Ovary (tissue), 10 donors: ENCODE data around the gene PPIAL4G. TPM values are rescaled to one million over a fixed set of nuclear protein-coding genes. Genes with fewer than 3 reads are reported as not detected.
A peak's percentile ranks its signal among the peaks of the same experiment; 100 is the strongest.
"Not testable (repeated sequence)": the region's sequence is repeated elsewhere in the genome, so short reads cannot be mapped to it uniquely, and the experiment has no call there.

Source experiments
- DNase-seq, 5 donors: peaks; one replicate each; pipeline ENCODE4 v3.0.0-alpha.2; 2019 to 2020
- H3K27ac ChIP-seq, 2 donors: fragments of 200-600 bp; one replicate each; pipeline versions ENCODE4 v1.5.1 to v1.8.0; 2019 to 2022
- H3K27me3 ChIP-seq: fragments of 200-600 bp; one replicate; pipeline ENCODE4 v1.8.0; 2022
- H3K36me3 ChIP-seq: fragments of 200-600 bp; sonication (generic); one replicate; pipeline ENCODE4 v1.5.1; 2019
- H3K4me1 ChIP-seq: one replicate; pipeline ENCODE4 v1.8.1; 2013; ENCODE audit warnings: mild to moderate bottlenecking, moderate library complexity; ENCODE audit not compliant: insufficient read depth
- H3K4me3 ChIP-seq: fragments of 200-600 bp; sonication (generic); one replicate; pipeline ENCODE4 v1.5.1; 2017
- H3K9me3 ChIP-seq, 2 donors: fragments of 200-600 bp in 1 of 2; sonication (generic) in 1 of 2; one replicate each; pipeline versions ENCODE4 v1.5.1 to v1.8.1; 2013 to 2019; ENCODE audit warnings: mild to moderate bottlenecking in 1 of 2, moderate library complexity in 1 of 2
- POLR2A ChIP-seq: fragments of 450-650 bp; IDR thresholded peaks from one replicate; pipeline ENCODE4 v1.6.1; 2017; ENCODE audit warnings: antibody characterized with exemption, mild to moderate bottlenecking, moderate library complexity
- WGBS, 3 donors: extraction: QIAGEN DNeasy Blood & Tissue Kit in 1 of 3; methylation state at CpG; one replicate each; pipeline versions ENCODE4 v1.1.5 to v1.1.7; 2013 to 2017; 5-methylcytosine and 5-hydroxymethylcytosine counted together
- intact Hi-C, 4 donors: fragments of 100-400 bp; cut with DNase I; formaldehyde crosslinking; loops; one replicate each; pipeline versions ENCODE4 v1.11.0 to v1.15.1; 2022 to 2023
- long read RNA-seq, 3 donors: library from polyadenylated mRNA in 2 of 3; unstranded in 2 of 3; transcript quantifications; one replicate each; pipeline ENCODE4 v2.0.0 and lab custom pipeline, GENCODE V29; 2021 to 2026
- polyA plus RNA-seq, 2 donors: library from polyadenylated mRNA; stranded (reverse); fragments of 200-250 nt in 1 of 2; fragments of 350-450 nt in 1 of 2; fragmentation: Illumina TruSeq in 1 of 2; extraction: RNeasy Lipid Tissue Mini Kit (QIAGEN cat#74804) in 1 of 2; gene quantifications; one replicate each; pipeline ENCODE4 v1.2.3, GENCODE V29; 2013 to 2014
- total RNA-seq, 7 donors: library from RNA; depleted of rRNA in 2 of 7; stranded (reverse); fragments of >200 nt in 2 of 7; fragmentation: NEBNext Ultra II Directional in 3 of 7; extraction: Animal tissue kit (Norgen Biotek cat#: 25700) in 3 of 7; gene quantifications; one replicate each; pipeline versions ENCODE4 v1.1.0 to v1.2.4, GENCODE V29; 2016 to 2023
- donor health status: DM: no; HTN: no; CAD: no; lungs with moderate emphysema.
- donor health status: DM: no; HTN: no; CAD: no.
- donor health status: Bipolar disorder and iron deficiency.
- donor health status: DM: yes; HTN: yes; CAD: no.
- donor health status: DM: no; HTN: no; CAD: no.
- donor health status: DM: yes; HTN: yes; CAD: no.

The PPIAL4G gene
- total RNA-seq (under 1 TPM in 4 of 7 donors, not detected in 3; 0.05 to 0.11 (median 0.08) TPM), polyA plus RNA-seq (under 1 TPM in 1 of 2 donors, not detected in 1; 0.02 TPM)
- long read RNA-seq, donor 1 = 0 reads
- long read RNA-seq, donor 2 = 0 reads
- long read RNA-seq, donor 3 = 0 reads

- WGBS, 3 donors = 89 to 93% (median 91%) methylated on average over 12 of the region's 12 CpGs
- DNase-seq, H3K27me3 ChIP-seq, H3K36me3 ChIP-seq, H3K4me1 ChIP-seq, H3K4me3 ChIP-seq, H3K9me3 ChIP-seq, H3K27ac ChIP-seq, intact Hi-C loops: not testable (repeated sequence)
Measured at GRCh38 chr1:148483029-148483428, at the start of gene PPIAL4G. Gene PPIAL4G (minus strand): TSS chr1:148483302. CDS start chr1:148483252, 50 bp downstream.

- DNase-seq, H3K4me3 ChIP-seq, H3K4me1 ChIP-seq, H3K27me3 ChIP-seq, intact Hi-C loops, H3K36me3 ChIP-seq, H3K9me3 ChIP-seq, H3K27ac ChIP-seq: not testable (repeated sequence)
- 64 to 80% methylated on average over 3 to 4 of the region's 4 CpGs; no CpG with 5 or more reads in 1 of the 3 donors for WGBS, 3 donors
Measured at GRCh38 chr1:148532158-148532557, 49.1 kb upstream of the PPIAL4G start.

GRCh38 chr1:148529101-148529567 lies 46.0 kb upstream of the PPIAL4G start:
- H3K4me3 ChIP-seq = peak overlapping the region; percentile 25
- H3K36me3 ChIP-seq, intact Hi-C loops, H3K27me3 ChIP-seq, H3K27ac ChIP-seq, H3K9me3 ChIP-seq, H3K4me1 ChIP-seq: not testable (repeated sequence)
- DNase-seq = peak; percentile 20 to 62 (median 47)
- 1 to 2% (median 2%) methylated on average over 14 to 20 of the region's 25 CpGs for WGBS, 3 donors

- H3K27ac ChIP-seq, H3K4me1 ChIP-seq, intact Hi-C loops, H3K27me3 ChIP-seq, H3K9me3 ChIP-seq, H3K36me3 ChIP-seq, DNase-seq: not testable (repeated sequence)
- WGBS, 3 donors = 0% methylated on average over 4 of the region's 24 CpGs; no CpG with 5 or more reads in 2 of the 3 donors
- H3K4me3 ChIP-seq = peak overlapping the region; percentile 25
Measured at GRCh38 chr1:148528591-148528990, 45.5 kb upstream of the PPIAL4G start.

GRCh38 chr1:148526587-148526986 lies 43.5 kb upstream of the PPIAL4G start:
- H3K4me3 ChIP-seq, H3K27ac ChIP-seq, DNase-seq, H3K36me3 ChIP-seq, H3K27me3 ChIP-seq, H3K4me1 ChIP-seq, H3K9me3 ChIP-seq, intact Hi-C loops: not testable (repeated sequence)
- WGBS, 3 donors = 88 to 91% methylated on average over 2 of the region's 2 CpGs; no CpG with 5 or more reads in 1 of the 3 donors

GRCh38 chr1:148523205-148524144 lies 40.4 kb upstream of the PPIAL4G start:
- DNase-seq, intact Hi-C loops, H3K36me3 ChIP-seq, H3K9me3 ChIP-seq, H3K4me1 ChIP-seq, H3K27ac ChIP-seq, H3K27me3 ChIP-seq: not testable (repeated sequence)
- peak overlapping the region; percentile 41 for H3K4me3 ChIP-seq
- WGBS, 3 donors = 31 to 36% (median 34%) methylated on average over 9 to 16 of the region's 35 CpGs

GRCh38 chr1:148522561-148523204 lies 39.6 kb upstream of the PPIAL4G start:
- H3K4me1 ChIP-seq, H3K36me3 ChIP-seq, H3K27me3 ChIP-seq, intact Hi-C loops, H3K9me3 ChIP-seq: not testable (repeated sequence)
- TF ChIP-seq POLR2A = peak; percentile 74
- 1 to 2% (median 2%) methylated on average over 28 to 30 of the region's 30 CpGs for WGBS, 3 donors
- Histone ChIP-seq H3K27ac (peak overlapping the region; percentile 49 to 58), H3K4me3 (peak overlapping the region; percentile 41)
- peak; percentile 66 to 79 (median 77) for DNase-seq

GRCh38 chr1:148522072-148522471 lies 39.0 kb upstream of the PPIAL4G start:
- H3K9me3 ChIP-seq, H3K27ac ChIP-seq, H3K27me3 ChIP-seq, intact Hi-C loops, H3K36me3 ChIP-seq, H3K4me1 ChIP-seq: not testable (repeated sequence)
- 1 to 6% (median 4%) methylated on average over 16 to 19 of the region's 23 CpGs for WGBS, 3 donors
- peak; percentile 73 to 84 (median 79) for DNase-seq
- H3K4me3 ChIP-seq = peak overlapping the region; percentile 41

GRCh38 chr1:148514310-148514709 lies 31.2 kb upstream of the PPIAL4G start:
- H3K36me3 ChIP-seq, H3K27me3 ChIP-seq, H3K9me3 ChIP-seq, intact Hi-C loops, H3K4me1 ChIP-seq, DNase-seq, H3K27ac ChIP-seq, H3K4me3 ChIP-seq: not testable (repeated sequence)
- no CpG with 5 or more reads among the region's 3 CpGs for WGBS, 3 donors

- H3K27me3 ChIP-seq, H3K36me3 ChIP-seq, H3K4me3 ChIP-seq, H3K4me1 ChIP-seq, intact Hi-C loops, DNase-seq, H3K27ac ChIP-seq, H3K9me3 ChIP-seq: not testable (repeated sequence)
- 81 to 91% (median 88%) methylated on average over 6 to 9 of the region's 9 CpGs for WGBS, 3 donors
Measured at GRCh38 chr1:148512571-148513184, 29.6 kb upstream of the PPIAL4G start.

GRCh38 chr1:148493933-148494332 lies 10.8 kb upstream of the PPIAL4G start:
- H3K27me3 ChIP-seq, H3K27ac ChIP-seq, H3K4me1 ChIP-seq, DNase-seq, intact Hi-C loops, H3K36me3 ChIP-seq, H3K9me3 ChIP-seq, H3K4me3 ChIP-seq: not testable (repeated sequence)
